AG04449 (cell line): ENCODE results near the gene ZNF511.

Experiments used
- CTCF ChIA-PET: fragments of 350-600 bp; formaldehyde crosslinking; extraction: SDS; loops from one replicate; lab custom pipeline; 2021; ENCODE audit warnings: antibody characterized with exemption; lab: Yijun Ruan, JAX
- POLR2A ChIA-PET: fragments of 400-600, 350-600 bp; formaldehyde crosslinking; extraction: SDS; loops from one replicate; lab custom pipeline; 2020; ENCODE audit warnings: antibody characterized with exemption, inconsistent platforms; lab: Yijun Ruan, JAX
- DNase-seq: peaks from one replicate; pipeline ENCODE4 v3.0.0-alpha.2; 2010; ENCODE audit warnings: low read depth, low spot score
- H3K4me3 ChIP-seq: 2 replicates; pipeline ENCODE4 v1.5.1; 2011; ENCODE audit warnings: low read depth, mild to moderate bottlenecking, control low read depth, low read length
- CTCF ChIP-seq: IDR thresholded peaks from one replicate; pipeline ENCODE4 v1.5.1; 2011; ENCODE audit warnings: mild to moderate bottlenecking, moderate library complexity, low read length, control low read depth, inconsistent platforms; ENCODE audit not compliant: insufficient read depth; ENCODE audit errors: missing control alignments

ZNF511 gene

GRCh38 chr10:133339708-133340380, 31.1 kb downstream of the ZNF511 start:
- DNase-seq, result no peak
- POLR2A ChIA-PET, result no interaction called here
- H3K4me3 ChIP-seq, result no peak overlapping the region
- no peak for TF ChIP-seq CTCF
- CTCF ChIA-PET, result interaction anchor here (2.1 kb wide), 1 partner anchor 10 kb away, joined by 16 read pairs; no protein-coding TSS in a partner anchor

- DNase-seq, result no peak
- H3K4me3 ChIP-seq, result no peak overlapping the region
- no peak for TF ChIP-seq CTCF
- POLR2A ChIA-PET, result no interaction called here
- CTCF ChIA-PET, result interaction anchor here (0.7 kb wide), 1 partner anchor 12 kb away, joined by 3 read pairs; no protein-coding TSS in a partner anchor
Measured at GRCh38 chr10:133341983-133342382, 33.3 kb downstream of the ZNF511 start.

GRCh38 chr10:133342942-133343341, 34.2 kb downstream of the ZNF511 start:
- CTCF ChIA-PET, result interaction anchor here (0.7 to 3.0 kb wide), 3 partner anchors 13 to 28 kb away, joined by 3 to 15 read pairs (median 3); no protein-coding TSS in a partner anchor
- POLR2A ChIA-PET, result no interaction called here
- no peak for TF ChIP-seq CTCF
- H3K4me3 ChIP-seq, result no peak overlapping the region
- DNase-seq, result no peak

- ChIA-PET CTCF (interaction anchor here (1.0 to 3.0 kb wide), 3 partner anchors 11 to 27 kb away, joined by 3 to 15 read pairs (median 3); no protein-coding TSS in a partner anchor), POLR2A (no interaction called here)
- DNase-seq, result no peak
Measured at GRCh38 chr10:133343558-133343957, 34.8 kb downstream of the ZNF511 start.

GRCh38 chr10:133344236-133344635, 35.5 kb downstream of the ZNF511 start:
- H3K4me3 ChIP-seq, result no peak overlapping the region
- ChIA-PET CTCF (interaction anchor here (1.2 to 3.0 kb wide), 2 partner anchors 11 to 15 kb away, joined by 3 to 15 read pairs; no protein-coding TSS in a partner anchor), POLR2A (no interaction called here)
- no peak for TF ChIP-seq CTCF
- no peak for DNase-seq

More at GRCh38 chr10:133343558-133343957, 34.8 kb downstream of the ZNF511 start:
- no peak overlapping the region for H3K4me3 ChIP-seq
- TF ChIP-seq CTCF, result no peak

- no peak for DNase-seq
- no peak for TF ChIP-seq CTCF
- no peak overlapping the region for H3K4me3 ChIP-seq
- ChIA-PET CTCF (interaction anchor here (2.3 kb wide), 1 partner anchor 19 kb away, joined by 6 read pairs; no protein-coding TSS in a partner anchor), POLR2A (no interaction called here)
Measured at GRCh38 chr10:133346413-133346812, 37.7 kb downstream of the ZNF511 start.
